Uterus (tissue), 2 donors: ENCODE data around the gene COL25A1.

Source experiments
- POLR2A ChIP-seq, 2 donors: fragments of 450-650 bp; IDR thresholded peaks; one replicate each; pipeline ENCODE4 v1.6.1; 2016; ENCODE audit warnings: antibody characterized with exemption in 2 of 2, mild to moderate bottlenecking in 1 of 2, moderate library complexity in 1 of 2
- TF ChIP-seq, protein P1 (sequence below), 4 experiments: fragments of 200-600 bp in 2 of 4; fragments of 450-650 bp in 2 of 4; sonication (generic) in 2 of 4; IDR thresholded peaks; one replicate each; pipeline ENCODE4 v1.5.1; 2016 to 2019; ENCODE audit warnings: antibody characterized with exemption in 4 of 4, mild to moderate bottlenecking in 2 of 4, moderate library complexity in 1 of 4

DNA sequence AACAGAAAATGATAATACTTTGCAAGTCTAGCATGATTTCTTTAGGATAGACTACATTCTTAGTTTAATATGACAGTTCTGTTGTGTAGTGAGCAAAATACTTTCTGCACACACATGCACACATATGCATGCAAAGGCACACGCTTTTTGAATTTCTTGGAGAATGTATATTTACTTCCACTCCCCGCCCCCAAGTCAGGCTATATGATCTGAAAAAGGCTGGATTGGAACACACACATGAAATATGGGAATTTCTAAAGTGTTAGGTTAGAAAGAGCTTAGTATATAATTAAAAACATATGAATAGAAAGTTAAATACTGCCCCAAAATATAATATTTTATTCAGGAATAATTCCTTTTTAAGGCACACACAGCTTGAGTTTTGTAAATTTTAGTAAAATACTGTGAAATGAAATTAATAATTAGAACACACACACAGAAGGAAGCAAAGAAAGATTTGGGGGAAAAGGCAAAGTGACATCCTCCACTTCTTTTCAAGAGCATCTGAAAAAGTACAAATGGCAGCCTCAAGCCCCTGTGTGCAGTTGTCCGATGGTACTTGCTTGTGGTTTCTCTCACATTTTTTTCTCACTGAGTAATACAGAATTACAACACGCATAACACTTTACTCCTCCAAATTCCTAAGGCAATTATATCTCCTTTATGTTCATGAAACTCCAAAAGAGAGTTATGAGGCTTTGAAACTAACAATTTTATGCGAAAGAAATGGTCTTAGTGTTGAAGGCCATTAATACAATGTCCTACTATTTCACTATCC lies 310.7 kb downstream of the COL25A1 start:
- TF ChIP-seq, protein P1, sequence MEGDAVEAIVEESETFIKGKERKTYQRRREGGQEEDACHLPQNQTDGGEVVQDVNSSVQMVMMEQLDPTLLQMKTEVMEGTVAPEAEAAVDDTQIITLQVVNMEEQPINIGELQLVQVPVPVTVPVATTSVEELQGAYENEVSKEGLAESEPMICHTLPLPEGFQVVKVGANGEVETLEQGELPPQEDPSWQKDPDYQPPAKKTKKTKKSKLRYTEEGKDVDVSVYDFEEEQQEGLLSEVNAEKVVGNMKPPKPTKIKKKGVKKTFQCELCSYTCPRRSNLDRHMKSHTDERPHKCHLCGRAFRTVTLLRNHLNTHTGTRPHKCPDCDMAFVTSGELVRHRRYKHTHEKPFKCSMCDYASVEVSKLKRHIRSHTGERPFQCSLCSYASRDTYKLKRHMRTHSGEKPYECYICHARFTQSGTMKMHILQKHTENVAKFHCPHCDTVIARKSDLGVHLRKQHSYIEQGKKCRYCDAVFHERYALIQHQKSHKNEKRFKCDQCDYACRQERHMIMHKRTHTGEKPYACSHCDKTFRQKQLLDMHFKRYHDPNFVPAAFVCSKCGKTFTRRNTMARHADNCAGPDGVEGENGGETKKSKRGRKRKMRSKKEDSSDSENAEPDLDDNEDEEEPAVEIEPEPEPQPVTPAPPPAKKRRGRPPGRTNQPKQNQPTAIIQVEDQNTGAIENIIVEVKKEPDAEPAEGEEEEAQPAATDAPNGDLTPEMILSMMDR (IDR thresholded peaks at IDR 0.05) = no peak
- TF ChIP-seq POLR2A (IDR thresholded peaks at IDR 0.05) = no peak
